Gastrocnemius medialis (tissue), 4 donors: ENCODE results near the gene FERMT1.

Experiments
- POLR2A ChIP-seq, 2 donors: fragments of 450-650 bp; IDR thresholded peaks; one replicate each; pipeline ENCODE4 v1.6.1; 2017; ENCODE audit warnings: antibody characterized with exemption in 2 of 2, mild to moderate bottlenecking in 2 of 2, moderate library complexity in 2 of 2
- TF ChIP-seq, protein P1 (sequence below), 5 experiments: fragments of 450-650 bp in 3 of 5; fragments of 200-600 bp in 2 of 5; sonication (generic) in 2 of 5; IDR thresholded peaks in 4 of 5; conservative IDR thresholded peaks in 1 of 5; 1 replicate in 4 of 5; 2 replicates in 1 of 5; pipeline ENCODE4 v1.5.1; 2016 to 2019; ENCODE audit warnings: antibody characterized with exemption in 5 of 5, mild to moderate bottlenecking in 3 of 5, moderate library complexity in 3 of 5

DNA sequence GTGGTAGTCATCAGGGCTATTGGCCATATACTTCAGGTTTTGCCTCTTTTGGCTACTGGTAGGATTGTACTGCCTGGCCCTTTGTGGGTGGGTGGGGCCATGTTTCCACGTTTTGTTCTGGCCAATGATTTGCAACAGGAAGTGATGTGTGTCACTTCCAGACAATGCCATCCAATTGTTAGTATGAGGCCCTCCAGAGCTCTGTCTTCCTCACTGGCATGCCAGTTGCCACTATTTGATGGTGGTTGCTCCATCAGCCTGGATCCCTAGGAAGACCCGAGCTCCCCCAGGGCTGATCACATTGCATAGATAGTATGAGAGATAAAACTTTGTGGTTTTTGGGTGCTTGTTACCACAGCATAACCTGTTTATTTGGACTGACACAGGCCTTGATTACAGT lies 61.3 kb downstream of the FERMT1 start:
- TF ChIP-seq, protein P1, sequence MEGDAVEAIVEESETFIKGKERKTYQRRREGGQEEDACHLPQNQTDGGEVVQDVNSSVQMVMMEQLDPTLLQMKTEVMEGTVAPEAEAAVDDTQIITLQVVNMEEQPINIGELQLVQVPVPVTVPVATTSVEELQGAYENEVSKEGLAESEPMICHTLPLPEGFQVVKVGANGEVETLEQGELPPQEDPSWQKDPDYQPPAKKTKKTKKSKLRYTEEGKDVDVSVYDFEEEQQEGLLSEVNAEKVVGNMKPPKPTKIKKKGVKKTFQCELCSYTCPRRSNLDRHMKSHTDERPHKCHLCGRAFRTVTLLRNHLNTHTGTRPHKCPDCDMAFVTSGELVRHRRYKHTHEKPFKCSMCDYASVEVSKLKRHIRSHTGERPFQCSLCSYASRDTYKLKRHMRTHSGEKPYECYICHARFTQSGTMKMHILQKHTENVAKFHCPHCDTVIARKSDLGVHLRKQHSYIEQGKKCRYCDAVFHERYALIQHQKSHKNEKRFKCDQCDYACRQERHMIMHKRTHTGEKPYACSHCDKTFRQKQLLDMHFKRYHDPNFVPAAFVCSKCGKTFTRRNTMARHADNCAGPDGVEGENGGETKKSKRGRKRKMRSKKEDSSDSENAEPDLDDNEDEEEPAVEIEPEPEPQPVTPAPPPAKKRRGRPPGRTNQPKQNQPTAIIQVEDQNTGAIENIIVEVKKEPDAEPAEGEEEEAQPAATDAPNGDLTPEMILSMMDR (IDR thresholded peaks at IDR 0.05 in 4 of 5, conservative IDR thresholded peaks at IDR 0.05 in 1 of 5) = no peak
- no peak for TF ChIP-seq POLR2A (IDR thresholded peaks at IDR 0.05)
